Epithelial cell of prostate (primary cell): ENCODE results near the gene RRAGD.

Experiments
- DNase-seq: peaks from one replicate; pipeline ENCODE4 v3.0.0-alpha.2; 2011; ENCODE audit warnings: low read depth, low spot score
- H3K27ac ChIP-seq: fragments of 450-650 bp; 2 replicates; pipeline ENCODE4 v1.5.1; 2017; ENCODE audit warnings: mild to moderate bottlenecking

The RRAGD gene

DNA sequence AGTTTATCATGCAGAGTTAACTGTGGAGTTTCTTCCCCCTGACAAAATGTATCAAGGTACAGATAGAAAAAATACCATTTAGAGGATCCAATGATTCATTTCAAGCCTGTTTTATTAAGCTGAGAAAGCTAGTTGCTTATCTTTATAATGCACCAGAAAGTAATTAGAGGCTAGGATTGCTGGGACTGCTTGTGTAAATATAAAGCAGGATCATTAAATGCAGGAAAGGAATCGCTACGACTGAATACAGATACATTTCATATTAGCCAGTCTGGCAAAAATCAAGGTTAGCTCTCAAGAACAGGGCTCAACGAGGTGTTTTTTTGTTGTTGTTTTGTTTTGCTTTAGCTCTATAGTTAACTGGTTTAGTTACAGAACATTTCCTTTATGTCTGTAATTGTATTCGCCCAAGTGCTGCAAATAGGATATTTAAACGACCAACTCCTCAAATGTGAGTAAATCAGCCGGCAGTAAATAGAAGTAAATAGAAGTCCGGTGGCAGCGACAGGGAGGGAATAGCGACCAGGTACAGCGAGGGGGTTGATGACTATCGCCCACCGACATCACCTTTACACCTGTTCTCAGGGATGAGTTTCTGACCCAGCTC, 60.3 kb downstream of the RRAGD start:
- DNase-seq: no peak
- H3K27ac ChIP-seq: peak overlapping the region; percentile 70

DNA sequence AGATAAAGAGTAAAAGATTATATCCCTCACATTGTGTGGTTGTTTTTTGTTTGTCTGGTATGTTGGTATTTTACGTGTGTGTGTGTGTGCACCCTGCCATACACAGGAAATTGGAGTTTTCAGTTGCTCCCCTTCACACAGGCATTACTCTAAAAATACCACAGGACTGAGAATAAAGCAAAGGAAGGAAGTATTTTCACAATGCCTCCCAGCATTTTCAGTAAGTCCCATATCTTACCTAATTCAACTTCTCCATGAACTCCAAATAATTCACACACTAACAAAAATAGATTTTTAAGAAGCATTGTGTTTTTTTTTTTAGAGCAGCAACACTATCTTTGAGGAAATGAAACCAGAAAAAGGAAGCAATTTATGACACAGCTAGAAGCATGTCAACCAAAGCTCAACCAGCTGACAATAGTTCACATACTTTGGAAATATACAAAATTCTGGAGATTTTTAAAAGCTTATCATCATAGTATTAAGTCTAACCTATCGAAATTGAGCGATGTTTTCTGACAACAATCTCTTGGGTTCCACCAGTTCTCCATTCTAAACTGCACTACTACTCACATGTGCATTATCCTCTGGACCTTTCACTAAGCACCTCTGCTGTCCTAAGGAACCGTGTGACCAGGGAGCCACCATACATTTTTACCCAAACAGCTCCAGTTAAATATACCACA, 61.6 kb downstream of the RRAGD start:
- no peak for DNase-seq
- no peak overlapping the region for H3K27ac ChIP-seq

DNA sequence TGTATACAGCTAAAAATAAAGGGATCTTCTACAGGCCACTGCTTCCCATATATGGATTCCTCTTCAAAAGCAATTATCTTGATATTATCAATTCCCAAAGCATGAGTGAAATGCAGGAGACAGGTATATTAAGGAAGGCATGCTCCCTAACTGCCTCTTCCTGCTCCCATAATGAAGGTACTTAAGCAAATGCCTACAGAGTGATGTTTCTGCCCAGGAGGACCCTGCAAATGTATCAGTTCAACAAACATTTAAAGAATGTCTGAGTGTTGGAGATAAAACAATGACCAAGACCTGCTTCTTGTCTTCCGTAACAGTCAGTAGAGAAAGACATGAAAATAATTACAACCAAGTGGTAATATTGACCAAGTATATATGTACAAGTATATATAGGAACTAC, 63.7 kb downstream of the RRAGD start:
- DNase-seq: no peak
- H3K27ac ChIP-seq: no peak overlapping the region

DNA sequence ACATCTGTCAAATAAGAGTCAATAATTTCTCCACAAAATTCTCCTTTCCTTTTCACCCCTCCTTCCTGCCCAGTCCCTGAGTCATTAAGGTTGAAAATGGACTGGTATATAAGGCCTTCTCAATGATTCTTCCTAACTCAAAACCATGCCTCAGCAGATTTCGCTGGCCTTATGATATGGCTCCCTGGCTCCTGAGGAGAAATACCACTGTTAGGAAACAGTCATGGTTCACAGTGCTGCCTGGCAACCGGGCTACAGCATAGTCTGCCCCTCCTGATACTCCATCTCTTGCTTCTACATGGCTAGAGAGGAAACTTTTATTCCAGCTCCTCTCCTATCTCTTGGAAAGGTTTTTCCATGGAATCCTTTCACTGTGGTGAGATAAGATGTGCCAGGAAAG, 64.2 kb downstream of the RRAGD start:
- H3K27ac ChIP-seq: no peak overlapping the region
- DNase-seq: no peak

DNA sequence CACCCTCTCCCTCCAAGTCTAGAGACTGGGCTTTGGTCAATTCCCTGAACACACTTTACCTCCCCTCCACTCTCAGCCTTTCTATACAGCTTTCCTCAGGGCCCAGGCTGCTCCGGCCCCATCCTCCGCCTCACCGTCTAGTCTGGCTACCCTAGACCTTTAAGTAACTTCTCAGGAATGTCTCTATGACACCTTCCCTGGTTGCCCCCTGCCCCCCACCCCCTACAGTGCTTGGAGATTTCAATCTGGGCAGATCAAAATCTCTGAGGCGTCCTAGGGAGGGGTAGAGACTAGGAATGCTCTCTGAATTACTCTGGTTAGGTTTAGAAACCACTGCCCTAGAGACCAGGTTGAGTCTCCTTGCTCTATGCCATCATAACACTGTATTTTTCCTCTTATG, 65.6 kb downstream of the RRAGD start:
- no peak for DNase-seq

DNA sequence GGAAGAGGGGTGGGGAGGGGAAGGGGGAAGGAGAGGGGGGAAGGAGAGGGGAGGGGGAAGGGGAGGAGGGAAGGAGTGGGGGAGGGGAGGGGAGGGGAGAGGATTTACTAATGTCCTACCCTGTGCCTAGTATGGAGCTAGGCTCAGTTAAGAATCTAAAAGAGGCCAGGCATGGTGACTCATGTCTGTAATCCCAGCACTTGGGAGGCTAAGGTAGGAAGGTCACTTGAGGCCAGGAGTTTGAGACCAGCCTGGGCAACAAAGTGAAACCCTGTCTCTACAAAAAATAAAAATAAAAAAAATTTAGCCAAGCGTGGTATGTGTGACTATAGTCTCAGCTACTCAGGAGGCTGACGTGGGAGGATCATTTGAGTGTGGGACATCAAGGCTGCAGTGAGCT, 72.5 kb downstream of the RRAGD start:
- DNase-seq: no peak

More for the DNA sequence above, 65.6 kb downstream of the RRAGD start:
- H3K27ac ChIP-seq: no peak overlapping the region

DNA sequence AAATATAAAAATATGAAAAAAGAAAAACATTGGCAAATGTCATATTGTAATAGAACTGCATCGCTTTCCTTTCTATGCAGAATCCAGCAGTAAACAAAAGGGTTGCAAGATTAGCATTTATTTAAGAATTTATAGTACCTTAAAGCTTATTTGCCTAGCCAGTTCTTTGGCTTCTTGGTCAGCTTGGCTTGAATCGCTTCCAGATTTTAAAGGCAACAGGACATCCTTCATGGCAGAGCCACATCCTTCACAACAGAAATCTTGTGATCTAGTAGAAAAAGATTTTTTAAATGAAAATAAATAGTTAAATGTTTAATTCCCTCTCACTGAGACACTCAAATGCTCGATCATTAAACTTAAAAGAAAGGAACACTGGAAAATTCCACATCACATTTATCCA, 76.9 kb downstream of the RRAGD start:
- no peak overlapping the region for H3K27ac ChIP-seq
- DNase-seq: no peak

More for the DNA sequence above, 72.5 kb downstream of the RRAGD start:
- H3K27ac ChIP-seq: no peak overlapping the region

DNA sequence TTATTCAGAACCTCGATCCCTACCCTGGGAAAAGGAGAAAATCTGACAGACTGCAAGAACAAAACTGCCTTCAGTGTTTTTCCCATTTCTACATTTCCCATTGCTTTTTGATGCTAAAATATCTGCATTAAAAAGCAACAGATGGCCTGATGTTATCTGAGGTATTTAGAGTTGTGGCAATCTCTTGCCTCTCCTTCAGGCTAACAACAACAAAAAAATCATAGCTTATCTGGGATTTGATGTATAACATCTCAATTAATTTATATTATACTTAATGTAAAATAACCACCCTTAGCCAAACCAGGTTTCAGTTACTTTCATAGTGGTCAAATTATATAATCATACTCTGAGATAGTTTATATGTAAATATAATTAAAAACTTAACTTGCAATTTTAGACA, 81.2 kb downstream of the RRAGD start:
- DNase-seq: no peak
- no peak overlapping the region for H3K27ac ChIP-seq

DNA sequence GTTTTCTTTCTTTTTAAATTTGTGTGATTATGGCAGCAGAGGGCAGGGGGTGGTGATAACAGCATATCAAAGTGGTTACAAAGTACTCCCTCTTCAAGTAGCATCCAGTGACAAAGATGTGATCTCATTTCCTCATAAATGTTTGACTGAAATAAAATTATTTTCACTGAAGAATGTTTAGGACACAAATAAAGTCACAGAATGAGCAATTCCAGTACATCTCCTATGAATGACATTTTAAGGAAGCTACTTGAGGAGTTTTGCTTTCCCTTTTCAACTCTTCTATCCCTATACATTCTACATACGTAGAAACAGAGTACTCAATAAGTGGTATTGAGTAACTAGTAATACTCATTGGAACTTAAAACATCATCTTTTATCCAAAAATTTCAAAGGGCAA, 83.1 kb downstream of the RRAGD start:
- no peak for DNase-seq

DNA sequence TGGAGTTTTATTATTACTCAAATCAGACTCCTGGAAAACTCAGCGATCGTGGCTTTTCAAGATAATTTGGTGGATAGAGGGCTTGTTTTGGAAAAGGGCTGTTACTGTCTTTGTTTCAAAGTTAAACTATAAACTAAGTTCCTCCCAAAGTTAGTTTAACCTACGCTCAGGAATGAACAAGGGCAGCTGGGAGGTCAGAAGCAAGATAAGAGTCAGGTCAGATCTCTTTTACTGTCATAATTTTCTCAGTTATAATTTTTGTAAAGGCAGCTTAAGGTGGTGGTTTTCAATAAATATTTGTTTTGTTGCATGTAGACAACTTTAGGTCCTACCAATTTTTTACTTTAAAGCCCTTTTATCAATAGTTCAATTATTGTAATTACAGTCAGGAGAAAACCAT, 87.8 kb downstream of the RRAGD start:
- no peak for DNase-seq
- no peak overlapping the region for H3K27ac ChIP-seq

More for the DNA sequence above, 83.1 kb downstream of the RRAGD start:
- H3K27ac ChIP-seq: no peak overlapping the region

DNA sequence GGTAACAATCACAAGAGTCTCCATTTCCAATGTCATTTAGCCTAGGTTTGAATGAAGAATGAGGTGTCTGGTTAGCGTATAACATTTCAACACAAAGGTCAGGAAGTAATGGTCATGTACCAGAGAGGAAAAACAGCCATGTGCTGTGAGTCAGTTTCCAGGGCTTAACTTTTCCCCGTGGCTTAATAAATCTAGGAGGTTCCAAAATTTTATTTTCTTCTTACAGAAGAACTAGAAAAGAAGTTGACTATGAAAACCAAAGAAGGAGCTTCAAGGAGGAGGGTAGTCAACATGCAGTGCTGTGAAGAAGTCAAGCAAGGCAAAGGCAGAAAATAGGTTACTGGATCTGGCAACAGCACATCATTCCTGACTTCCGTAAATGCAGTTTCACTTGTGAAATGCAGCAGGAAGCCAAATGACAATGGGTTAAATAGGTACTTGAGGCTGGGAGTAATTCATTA, 88.5 kb downstream of the RRAGD start:
- H3K27ac ChIP-seq: no peak overlapping the region
- no peak for DNase-seq

DNA sequence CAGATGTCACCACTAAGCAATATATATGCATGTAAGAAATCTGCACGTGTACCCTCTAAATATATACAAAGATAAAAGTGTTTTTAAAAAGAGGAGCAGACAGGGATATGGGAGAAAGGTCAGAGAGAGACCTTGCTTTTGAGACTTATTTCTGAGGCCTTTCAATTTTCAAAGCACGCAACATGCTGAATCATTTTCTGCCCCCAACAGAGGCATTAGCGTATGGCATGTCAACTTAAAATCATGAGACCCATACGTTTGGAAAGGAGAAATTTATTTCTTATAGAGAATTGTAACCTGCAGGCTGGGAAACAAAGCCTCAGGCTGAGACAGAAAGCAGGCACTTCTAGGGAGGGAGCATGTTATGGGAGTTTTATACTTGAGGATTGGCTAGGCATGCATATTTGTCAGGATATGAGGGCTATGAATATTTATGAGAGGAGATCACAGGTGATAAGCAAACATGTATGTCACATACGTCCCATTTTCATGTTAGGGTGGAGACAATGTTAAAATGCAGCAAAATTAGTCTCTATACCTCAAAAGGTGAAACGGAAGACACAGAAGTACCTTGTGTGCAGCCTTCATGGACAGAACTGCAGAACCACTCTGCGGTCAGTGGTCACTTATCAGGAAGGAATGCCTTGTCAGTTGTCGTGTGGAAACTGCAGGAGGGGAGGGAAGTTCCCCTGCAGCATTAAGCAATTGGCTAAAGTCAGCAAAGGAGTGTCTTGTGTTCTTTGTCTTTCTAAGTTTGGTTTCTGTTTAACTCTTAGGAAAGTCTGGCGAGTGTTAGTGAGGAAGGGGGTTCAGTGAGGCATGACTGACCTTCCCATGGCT, 90.7 kb downstream of the RRAGD start:
- H3K27ac ChIP-seq: no peak overlapping the region
- DNase-seq: no peak

DNA sequence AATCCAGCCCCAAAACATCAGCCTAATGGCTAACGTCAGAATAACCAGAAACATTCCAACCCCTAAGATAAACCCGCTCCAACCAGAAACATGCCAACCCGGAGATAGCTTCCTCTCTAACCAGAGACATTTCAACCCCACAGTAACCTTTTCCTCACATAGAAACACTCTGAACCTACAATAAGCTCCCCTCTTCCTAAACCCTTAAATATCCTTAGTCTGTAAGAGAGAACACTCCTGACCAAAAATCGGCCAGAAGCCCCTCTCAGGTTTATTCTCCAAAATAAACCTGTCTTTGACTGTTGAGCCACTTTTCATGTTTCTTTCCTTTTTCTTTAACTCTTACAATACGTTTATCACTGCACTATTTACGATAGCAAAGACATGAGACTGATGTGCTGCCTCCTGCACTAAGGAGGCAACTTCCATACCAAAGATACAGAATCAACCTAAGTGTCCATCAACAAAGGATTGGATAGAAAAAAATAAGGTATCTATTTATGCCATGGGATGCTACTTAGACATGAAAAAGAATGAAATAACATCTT, 92.0 kb downstream of the RRAGD start:
- no peak overlapping the region for H3K27ac ChIP-seq
- no peak for DNase-seq

DNA sequence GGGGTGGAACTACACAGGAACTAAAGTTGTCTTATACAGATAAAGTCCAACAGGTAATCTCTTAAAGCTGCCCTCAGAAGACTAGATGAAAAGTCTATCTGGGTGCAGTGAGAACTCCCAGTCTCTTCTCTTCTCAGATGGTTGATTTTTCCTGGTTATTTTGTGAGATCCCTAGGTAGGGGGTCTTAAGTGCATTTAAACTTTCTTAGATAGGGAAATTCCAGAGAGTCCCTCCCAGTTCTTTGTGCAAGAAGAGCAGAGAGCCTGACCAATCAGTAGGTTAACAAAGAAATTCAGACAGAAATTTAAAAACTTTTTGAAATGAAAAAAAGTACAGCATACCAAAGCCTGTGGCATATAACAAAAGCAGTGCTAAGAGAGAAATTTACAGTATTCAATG, 95.0 kb downstream of the RRAGD start:
- H3K27ac ChIP-seq: no peak overlapping the region
- DNase-seq: no peak

DNA sequence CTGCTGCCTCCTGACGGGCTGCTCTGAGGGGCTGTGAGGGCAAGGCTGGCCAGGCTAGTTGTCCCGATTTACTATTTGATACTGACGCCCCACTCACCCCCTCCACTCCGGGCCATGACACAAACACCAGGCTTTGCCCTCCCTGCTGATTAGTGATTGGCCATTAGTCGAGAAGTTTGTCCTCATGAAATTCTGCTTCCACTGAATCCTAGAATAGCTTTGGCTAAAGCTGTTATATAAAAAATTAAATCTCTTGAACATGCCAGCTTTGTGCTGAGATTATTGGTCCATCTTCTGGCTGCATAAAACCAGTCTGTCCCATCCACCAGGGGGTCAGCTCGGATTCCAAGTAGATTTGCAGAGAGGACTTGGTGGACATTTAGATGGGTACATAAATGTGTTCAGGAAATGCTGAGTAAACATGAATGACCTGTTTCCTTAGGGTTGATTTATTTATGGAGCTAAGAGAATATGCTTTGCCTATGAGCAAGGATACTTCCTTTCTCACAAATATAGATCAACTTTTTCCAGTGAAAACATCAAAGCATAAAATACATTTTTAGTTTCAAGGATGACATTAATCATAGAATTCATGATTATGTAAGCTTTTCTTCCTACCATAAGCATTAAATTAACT, 96.7 kb downstream of the RRAGD start, which contains the start of gene GABRR2:
Gene GABRR2, minus strand, starts transcription at position 51 of the 637 bp plus-strand sequence. CDS start 134 bp downstream, outside the sequence.
- no peak for DNase-seq
- no peak within 1 kb of the TSS for H3K27ac ChIP-seq

DNA sequence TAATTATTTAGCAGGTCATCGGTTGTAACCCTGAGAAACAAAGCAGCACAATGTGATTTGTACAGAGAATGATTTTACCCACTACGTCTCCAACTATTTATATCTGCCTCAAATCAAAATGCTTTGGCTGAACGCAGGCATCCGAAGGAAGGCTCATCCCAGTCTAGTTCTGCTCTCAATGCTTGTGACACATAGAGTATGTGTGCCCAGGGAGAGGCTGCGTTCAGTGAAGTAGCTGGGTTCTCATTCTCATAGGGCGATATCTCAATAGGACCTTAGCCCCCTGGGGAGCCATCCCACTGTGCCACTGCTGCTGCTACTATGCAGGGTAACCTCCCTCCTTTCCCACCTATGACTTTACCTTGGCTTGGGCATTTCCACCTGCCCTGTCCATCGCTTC, 97.4 kb downstream of the RRAGD start:
- DNase-seq: no peak
- no peak overlapping the region for H3K27ac ChIP-seq
